Heart right ventricle (tissue), 16 donors: ENCODE measurements around the gene TAC3. TPM values are rescaled to one million over a fixed set of nuclear protein-coding genes. Genes with fewer than 3 reads are reported as not detected.

Experiments
- ATAC-seq, 8 donors: fragments of 200-7000 bp; cut with Tn5 transposase; one replicate each; pipeline ENCODE4 v1.9.1; 2020; ENCODE audit warnings: mild to moderate bottlenecking in 8 of 8, moderate library complexity in 8 of 8, moderate number of reproducible peaks in 1 of 8
- DNase-seq, 2 donors: peaks; one replicate each; pipeline ENCODE4 v3.0.0-alpha.2; 2020
- H3K27ac ChIP-seq, 10 donors: fragments of 200-600 bp; sonication (generic) in 2 of 10; one replicate each; pipeline versions ENCODE4 v1.5.0 to v1.8.0; 2020 to 2022; ENCODE audit warnings: mild to moderate bottlenecking in 3 of 10
- H3K27me3 ChIP-seq, 7 donors: fragments of 200-600 bp; one replicate each; pipeline ENCODE4 v1.8.0; 2021 to 2022; ENCODE audit warnings: mild to moderate bottlenecking in 2 of 7
- H3K36me3 ChIP-seq, 9 donors: fragments of 200-600 bp; sonication (generic) in 1 of 9; one replicate each; pipeline versions ENCODE4 v1.5.0 to v1.8.0; 2020 to 2022; ENCODE audit warnings: mild to moderate bottlenecking in 2 of 9
- H3K4me1 ChIP-seq, 9 donors: fragments of 200-600 bp; sonication (generic) in 1 of 9; one replicate each; pipeline versions ENCODE4 v1.5.0 to v1.8.0; 2020 to 2022; ENCODE audit warnings: mild to moderate bottlenecking in 4 of 9
- H3K4me3 ChIP-seq, 10 donors: fragments of 200-600 bp; sonication (generic) in 2 of 10; one replicate each; pipeline versions ENCODE4 v1.5.0 to v1.8.0; 2020 to 2022; ENCODE audit warnings: mild to moderate bottlenecking in 7 of 10, moderate library complexity in 2 of 10
- H3K9me3 ChIP-seq, 11 donors: fragments of 200-600 bp in 10 of 11; sonication (generic) in 2 of 11; one replicate each; pipeline versions ENCODE4 v1.5.0 to v1.8.0; 2013 to 2022; ENCODE audit warnings: mild to moderate bottlenecking in 2 of 11, control low read depth in 1 of 11, moderate library complexity in 1 of 11
- WGBS, 2 donors: extraction: QIAGEN DNeasy Blood & Tissue Kit; methylation state at CpG; one replicate each; pipeline ENCODE4 v1.1.7; 2013; ENCODE audit warnings: inconsistent platforms in 1 of 2; 5-methylcytosine and 5-hydroxymethylcytosine counted together
- intact Hi-C, 10 donors: fragments of 100-400 bp; cut with DNase I; formaldehyde crosslinking; loops; one replicate each; pipeline versions ENCODE4 v1.11.1 to v1.14.2; 2022
- polyA plus RNA-seq, 2 donors: library from polyadenylated mRNA; stranded (reverse); fragments of 200-250 nt; gene quantifications; one replicate each; pipeline ENCODE4 v1.2.3, GENCODE V29; 2013
- total RNA-seq, 10 donors: library from RNA; stranded (reverse); fragmentation: NEBNext Ultra II Directional in 3 of 10; extraction: Animal tissue kit (Norgen Biotek cat#: 25700) in 3 of 10; gene quantifications; one replicate each; pipeline versions ENCODE4 v1.2.1 to v1.2.4, GENCODE V29; 2021 to 2023
- TF ChIP-seq, protein P1 (sequence below), 9 donors: fragments of 200-600 bp; sonication (generic) in 2 of 9; IDR thresholded peaks; one replicate each; pipeline versions ENCODE4 v1.5.0 to v1.8.0; 2021 to 2022; ENCODE audit warnings: antibody characterized with exemption in 9 of 9, mild to moderate bottlenecking in 5 of 9, moderate library complexity in 1 of 9
- donor health status: Arrhythmogenic right ventricular cardiomyopathy.
- donor health status: ischemic (EF 13 %, LVEDD 7.1; RV severe dilation, severe dysfunction).
- donor health status: healthy with polysubstance abuse.
- donor health status: DM: no; HTN: yes; CAD: no.
- donor health status: DM: no; HTN: no; CAD: no.
- donor health status: ischemic (EF 25% LVEDD 6.9; RV normal size, moderate dysfunction).
- donor health status: ischemic (EF 25% LVEDD 5.7; RV mildly dilated, moderate dysfunction).
- donor health status: healthy.
- donor health status: DM: yes; HTN: yes; CAD: no.
- donor health status: Ischemic cardiomyopathy.
- donor health status: ischemic (EF 35%, LVEDD 5.7; RV mildly dilated, moderate dysfunction).
- donor health status: nonischemic (EF 11% LVEDD 7.7; RV severe dilation, severe dysfunction).
- donor health status: DM: yes; HTN: yes; CAD: no.
- donor health status: PGD.
- donor health status: ischemic (EF 29% LVEDD 5.4; RV normal size, mild dysfunction).
- donor health status: nonischemic (EF 23%, LVEDD 6.1; RV moderate dilation, normal function).

The TAC3 gene
- total and polyA plus RNA-seq, 12 donors = not detected

DNA sequence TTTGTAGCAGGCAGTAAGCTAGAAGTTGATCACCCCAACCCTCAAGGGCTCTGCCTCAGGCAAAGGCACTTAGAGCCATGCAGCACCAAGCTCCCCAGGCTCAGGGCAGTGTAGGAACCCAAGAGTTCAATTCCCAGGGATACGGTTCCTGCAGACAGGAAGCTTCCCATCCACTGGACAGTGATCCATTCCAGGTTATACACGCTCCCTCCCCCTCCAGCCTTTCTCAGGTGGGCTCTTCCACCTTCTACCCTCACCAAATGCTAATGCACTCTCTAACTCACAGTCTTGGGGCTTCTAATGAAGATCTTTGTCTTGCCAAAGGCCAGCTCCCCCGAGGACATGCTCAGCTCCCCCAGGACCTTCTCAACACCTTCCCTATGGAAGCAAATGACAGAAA lies 20.9 kb upstream of the TAC3 start:
- Histone ChIP-seq H3K36me3 (no peaks in the 10 kb centered on the region), H3K27ac (no peak overlapping the region), H3K27me3 (peaks cover 0 to 4% (median 0%) of the 10 kb centered on the region in 7 donors), H3K4me3 (no peak overlapping the region), H3K4me1 (peaks cover 0 to 4% (median 0%) of the 10 kb centered on the region in 9 donors), H3K9me3 (no peaks in the 10 kb centered on the region)
- no peak for DNase-seq
- intact Hi-C loops = no loop called here
- 64 to 65% methylated on average over 3 of the region's 3 CpGs for WGBS, 2 donors
- no peak for ATAC-seq
- TF ChIP-seq, protein P1, sequence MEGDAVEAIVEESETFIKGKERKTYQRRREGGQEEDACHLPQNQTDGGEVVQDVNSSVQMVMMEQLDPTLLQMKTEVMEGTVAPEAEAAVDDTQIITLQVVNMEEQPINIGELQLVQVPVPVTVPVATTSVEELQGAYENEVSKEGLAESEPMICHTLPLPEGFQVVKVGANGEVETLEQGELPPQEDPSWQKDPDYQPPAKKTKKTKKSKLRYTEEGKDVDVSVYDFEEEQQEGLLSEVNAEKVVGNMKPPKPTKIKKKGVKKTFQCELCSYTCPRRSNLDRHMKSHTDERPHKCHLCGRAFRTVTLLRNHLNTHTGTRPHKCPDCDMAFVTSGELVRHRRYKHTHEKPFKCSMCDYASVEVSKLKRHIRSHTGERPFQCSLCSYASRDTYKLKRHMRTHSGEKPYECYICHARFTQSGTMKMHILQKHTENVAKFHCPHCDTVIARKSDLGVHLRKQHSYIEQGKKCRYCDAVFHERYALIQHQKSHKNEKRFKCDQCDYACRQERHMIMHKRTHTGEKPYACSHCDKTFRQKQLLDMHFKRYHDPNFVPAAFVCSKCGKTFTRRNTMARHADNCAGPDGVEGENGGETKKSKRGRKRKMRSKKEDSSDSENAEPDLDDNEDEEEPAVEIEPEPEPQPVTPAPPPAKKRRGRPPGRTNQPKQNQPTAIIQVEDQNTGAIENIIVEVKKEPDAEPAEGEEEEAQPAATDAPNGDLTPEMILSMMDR (IDR thresholded peaks at IDR 0.05) = no peak

DNA sequence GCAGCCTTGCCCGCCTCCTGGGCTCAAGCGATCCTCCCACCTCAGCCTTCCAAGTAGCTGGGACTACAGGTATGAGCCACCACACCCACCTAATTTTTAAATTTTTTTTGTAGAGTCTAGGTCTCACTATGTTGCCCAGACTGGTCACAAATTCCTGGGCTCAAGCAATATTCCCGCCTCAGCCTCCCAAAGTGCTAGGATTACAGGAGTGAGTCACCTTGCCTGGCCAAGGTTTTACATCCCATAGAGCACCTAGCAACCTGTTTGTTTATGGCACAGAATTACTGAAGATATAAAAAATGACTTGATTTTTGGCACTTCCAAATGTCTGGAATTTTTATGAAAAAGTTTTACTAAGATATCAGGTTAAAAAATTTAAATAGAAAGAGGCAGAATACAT lies 17.1 kb upstream of the TAC3 start:
- Histone ChIP-seq H3K36me3 (no peaks in the 10 kb centered on the region), H3K4me1 (peaks cover 0 to 5% (median 0%) of the 10 kb centered on the region in 9 donors), H3K27me3 (peaks cover 0 to 4% (median 0%) of the 10 kb centered on the region in 7 donors), H3K4me3 (no peak overlapping the region), H3K9me3 (no peaks in the 10 kb centered on the region), H3K27ac (no peak overlapping the region)
- ATAC-seq (no peak), DNase-seq (no peak)
- intact Hi-C loops = no loop called here
- TF ChIP-seq, protein P1 (IDR thresholded peaks at IDR 0.05) = no peak
- WGBS, 2 donors = 93% methylated on average over 3 of the region's 3 CpGs

DNA sequence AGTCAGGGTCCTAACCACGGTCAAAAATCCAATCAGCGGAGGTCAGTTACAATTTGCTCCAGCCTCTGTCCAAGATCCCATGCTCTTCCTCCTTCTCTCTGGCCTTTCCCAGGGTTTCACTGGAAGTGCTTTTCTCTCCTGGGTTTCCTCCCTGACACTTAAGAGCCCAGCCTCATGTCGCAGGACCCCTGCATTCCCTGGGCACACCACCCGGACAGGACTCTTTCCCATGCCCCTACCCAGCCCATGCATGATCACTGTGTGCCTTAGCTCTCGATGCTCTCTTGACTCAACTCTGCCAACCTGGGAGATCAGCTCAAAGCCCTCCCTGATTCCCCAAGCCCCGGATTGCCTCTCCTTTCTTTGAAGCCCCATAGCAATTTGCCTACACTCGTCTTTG lies 15.5 kb upstream of the TAC3 start:
- H3K4me1 ChIP-seq = peaks cover 0 to 5% (median 0%) of the 10 kb centered on the region in 9 donors
- no peak overlapping the region for H3K27ac ChIP-seq
- H3K4me3 ChIP-seq = no peak overlapping the region
- 82 to 87% methylated on average over 7 of the region's 7 CpGs for whole genome bisulfite sequencing, 2 donors
- ATAC-seq (no peak), DNase-seq (no peak)
- no peaks in the 10 kb centered on the region for H3K9me3 ChIP-seq
- H3K27me3 ChIP-seq = peaks cover 0 to 7% (median 3%) of the 10 kb centered on the region in 7 donors
- no peaks in the 10 kb centered on the region for H3K36me3 ChIP-seq
- TF ChIP-seq, protein P1 (IDR thresholded peaks at IDR 0.05) = no peak
- intact Hi-C loops = no loop called here

DNA sequence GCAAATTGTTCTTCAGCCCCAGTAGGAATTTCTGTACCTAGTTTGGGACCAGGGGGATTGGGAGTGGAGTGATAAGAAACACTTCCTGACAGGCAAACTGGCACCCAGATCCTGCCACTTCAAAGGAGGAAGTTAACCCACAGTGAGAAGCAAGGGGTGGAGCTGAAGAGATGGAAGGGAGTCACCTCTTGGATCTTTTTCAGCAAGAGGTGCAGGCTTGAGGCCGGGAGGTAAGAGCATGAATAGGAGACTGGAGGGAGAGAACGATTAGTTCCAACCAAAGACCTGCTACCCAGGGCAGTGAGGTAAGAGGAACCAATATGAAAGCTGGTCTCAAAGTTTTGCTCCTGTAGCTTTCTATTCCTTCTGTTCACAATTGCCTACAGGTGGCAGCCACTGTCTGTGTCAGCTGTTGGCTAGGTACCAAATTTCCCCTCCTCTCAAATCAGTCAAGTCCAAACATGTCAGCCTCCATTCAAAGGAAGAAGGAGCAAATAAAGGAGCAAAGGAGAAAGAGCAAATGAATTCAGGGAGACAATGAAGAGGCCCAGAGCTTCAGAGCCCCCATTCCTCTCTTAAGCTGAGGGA lies 14.9 kb upstream of the TAC3 start:
- no peak overlapping the region for H3K27ac ChIP-seq
- peaks cover 0 to 5% (median 0%) of the 10 kb centered on the region in 9 donors for H3K4me1 ChIP-seq
- TF ChIP-seq, protein P1 (IDR thresholded peaks at IDR 0.05) = no peak
- H3K9me3 ChIP-seq = no peaks in the 10 kb centered on the region
- H3K36me3 ChIP-seq = no peaks in the 10 kb centered on the region
- DNase-seq (no peak), ATAC-seq (no peak)
- H3K4me3 ChIP-seq = no peak overlapping the region
- 46 to 47% methylated on average over 2 of the region's 2 CpGs for WGBS, 2 donors
- intact Hi-C loops = no loop called here
- peaks cover 0 to 7% (median 3%) of the 10 kb centered on the region in 7 donors for H3K27me3 ChIP-seq
